ENCODE measurements around the gene SMIM27.
"Not testable (repeated sequence)": the region's sequence is repeated elsewhere in the genome, so short reads cannot be mapped to it uniquely, and the experiment has no call there.

The SMIM27 gene

GRCh38 chr9:32552172-32552872 lies at the start of gene SMIM27, which contains the start of gene TOPORS:
SMIM27 (plus strand) TSS chr9:32552327; CDS start chr9:32552435, 108 bp downstream.
TOPORS (minus strand) TSS chr9:32552586; CDS start chr9:32552436, 150 bp downstream.
- peak; percentile 62 for DNase-seq (ENCODE audit: low spot score)

- DNase-seq (ENCODE audit: low spot score): no peak
Measured at GRCh38 chr9:32502464-32502863, 49.7 kb upstream of the SMIM27 start.

- DNase-seq (ENCODE audit: low spot score): no peak
Measured at GRCh38 chr9:32503008-32503407, 49.1 kb upstream of the SMIM27 start.

GRCh38 chr9:32508728-32509127 lies 43.4 kb upstream of the SMIM27 start:
- no peak for DNase-seq (ENCODE audit: low spot score)

GRCh38 chr9:32516241-32516640 lies 35.9 kb upstream of the SMIM27 start:
- no peak for DNase-seq (ENCODE audit: low spot score)

GRCh38 chr9:32518276-32518675 lies 33.9 kb upstream of the SMIM27 start:
- no peak for DNase-seq (ENCODE audit: low spot score)

GRCh38 chr9:32523910-32524309 lies 28.2 kb upstream of the SMIM27 start:
- DNase-seq (ENCODE audit: low spot score): no peak

- not testable (repeated sequence) for DNase-seq (ENCODE audit: low spot score)
Measured at GRCh38 chr9:32524558-32524891, 27.6 kb upstream of the SMIM27 start.

- no peak for DNase-seq (ENCODE audit: low spot score)
Measured at GRCh38 chr9:32524892-32525708, 27.0 kb upstream of the SMIM27 start.

GRCh38 chr9:32525709-32526030 lies 26.5 kb upstream of the SMIM27 start:
- DNase-seq (ENCODE audit: low spot score): no peak

GRCh38 chr9:32526041-32526706 lies 26.0 kb upstream of the SMIM27 start, which contains the start of gene RIGI:
RIGI (minus strand) TSS chr9:32526196; CDS start chr9:32526166, 30 bp downstream.
- peak; percentile 16 for DNase-seq (ENCODE audit: low spot score)

GRCh38 chr9:32526707-32527048 lies 25.4 kb upstream of the SMIM27 start:
- no peak for DNase-seq (ENCODE audit: low spot score)

GRCh38 chr9:32533336-32533735 lies 18.8 kb upstream of the SMIM27 start:
- DNase-seq (ENCODE audit: low spot score): no peak

- DNase-seq (ENCODE audit: low spot score): no peak
Measured at GRCh38 chr9:32533816-32534215, 18.3 kb upstream of the SMIM27 start.

- DNase-seq (ENCODE audit: low spot score): no peak
Measured at GRCh38 chr9:32543047-32543446, 9.1 kb upstream of the SMIM27 start.

- DNase-seq (ENCODE audit: low spot score): no peak
Measured at GRCh38 chr9:32545884-32546283, 6.2 kb upstream of the SMIM27 start.

GRCh38 chr9:32548213-32548612 lies 3.9 kb upstream of the SMIM27 start:
- DNase-seq (ENCODE audit: low spot score): not testable (repeated sequence)

- DNase-seq (ENCODE audit: low spot score): peak; percentile 19
Measured at GRCh38 chr9:32550150-32550561, 2.0 kb upstream of the SMIM27 start.

GRCh38 chr9:32550562-32551275 lies 1.4 kb upstream of the SMIM27 start:
- peak; percentile 87 for DNase-seq (ENCODE audit: low spot score)

GRCh38 chr9:32551276-32552051 lies 663 bp upstream of the SMIM27 start:
- peak; percentile 12 for DNase-seq (ENCODE audit: low spot score)

GRCh38 chr9:32554107-32554506 lies 2.0 kb downstream of the SMIM27 start:
- no peak for DNase-seq (ENCODE audit: low spot score)

GRCh38 chr9:32554591-32554990 lies 2.5 kb downstream of the SMIM27 start:
- no peak for DNase-seq (ENCODE audit: low spot score)
